HEK293 (cell line): ENCODE results near the gene SSU72.
A peak's percentile ranks its signal among the peaks of the same experiment; 100 is the strongest.
"Not testable (repeated sequence)": the region's sequence is repeated elsewhere in the genome, so short reads cannot be mapped to it uniquely, and the experiment has no call there.

Source experiments
- MYNN ChIP-seq: fragments of 450-650 bp; formaldehyde crosslinking; IDR thresholded peaks from 2 replicates; pipeline ENCODE4 v1.5.1; 2016; ENCODE audit warnings: missing biosample characterization, missing genetic modification characterization, borderline replicate concordance
- ZNF266 ChIP-seq: fragments of 450-650 bp; formaldehyde crosslinking; IDR thresholded peaks from 2 replicates; pipeline ENCODE4 v1.5.1; 2016; ENCODE audit warnings: missing biosample characterization, missing genetic modification characterization, low read depth
- ZNF394 ChIP-seq: fragments of 450-650 bp; formaldehyde crosslinking; IDR thresholded peaks from 2 replicates; pipeline ENCODE4 v1.5.1; 2016; ENCODE audit warnings: missing biosample characterization, missing genetic modification characterization, mild to moderate bottlenecking, moderate library complexity, borderline replicate concordance
- TF ChIP-seq, protein P1 (sequence below): fragments of 450-650 bp; formaldehyde crosslinking; IDR thresholded peaks from 2 replicates; pipeline ENCODE4 v1.5.1; 2016; ENCODE audit warnings: missing biosample characterization, missing genetic modification characterization

DNA sequence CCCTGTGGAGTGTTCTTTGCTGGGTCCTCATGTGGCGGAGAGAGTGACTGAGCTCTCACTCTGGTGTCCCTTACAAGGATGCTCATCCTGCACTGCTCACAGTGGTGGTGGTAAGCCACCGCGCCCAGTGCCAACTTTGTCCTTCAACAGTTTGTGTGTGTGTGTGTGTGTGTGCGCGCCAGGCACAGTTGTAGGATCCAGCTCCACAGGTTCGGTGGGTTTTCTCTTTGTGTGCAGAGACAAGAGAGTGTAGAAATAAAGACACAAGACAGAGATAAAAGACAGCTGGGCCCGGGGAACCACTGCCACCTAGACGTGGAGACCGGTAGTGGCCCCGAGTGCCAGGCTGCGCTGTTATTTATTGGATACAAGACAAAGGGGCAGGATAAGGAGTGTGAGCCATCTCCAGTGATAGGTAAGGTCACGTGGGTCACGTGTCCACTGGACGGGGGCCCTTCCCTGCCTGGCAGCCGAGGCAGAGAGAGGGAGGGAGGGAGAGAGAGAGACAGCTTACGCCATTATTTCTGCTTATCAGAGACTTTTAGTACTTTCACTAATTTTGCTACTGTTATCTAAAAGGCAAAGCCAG, 69.8 kb downstream of the SSU72 start:
- TF ChIP-seq ZNF394, ZNF266, MYNN (tag by site-specific recombination): not testable (repeated sequence)
- TF ChIP-seq, protein P1, sequence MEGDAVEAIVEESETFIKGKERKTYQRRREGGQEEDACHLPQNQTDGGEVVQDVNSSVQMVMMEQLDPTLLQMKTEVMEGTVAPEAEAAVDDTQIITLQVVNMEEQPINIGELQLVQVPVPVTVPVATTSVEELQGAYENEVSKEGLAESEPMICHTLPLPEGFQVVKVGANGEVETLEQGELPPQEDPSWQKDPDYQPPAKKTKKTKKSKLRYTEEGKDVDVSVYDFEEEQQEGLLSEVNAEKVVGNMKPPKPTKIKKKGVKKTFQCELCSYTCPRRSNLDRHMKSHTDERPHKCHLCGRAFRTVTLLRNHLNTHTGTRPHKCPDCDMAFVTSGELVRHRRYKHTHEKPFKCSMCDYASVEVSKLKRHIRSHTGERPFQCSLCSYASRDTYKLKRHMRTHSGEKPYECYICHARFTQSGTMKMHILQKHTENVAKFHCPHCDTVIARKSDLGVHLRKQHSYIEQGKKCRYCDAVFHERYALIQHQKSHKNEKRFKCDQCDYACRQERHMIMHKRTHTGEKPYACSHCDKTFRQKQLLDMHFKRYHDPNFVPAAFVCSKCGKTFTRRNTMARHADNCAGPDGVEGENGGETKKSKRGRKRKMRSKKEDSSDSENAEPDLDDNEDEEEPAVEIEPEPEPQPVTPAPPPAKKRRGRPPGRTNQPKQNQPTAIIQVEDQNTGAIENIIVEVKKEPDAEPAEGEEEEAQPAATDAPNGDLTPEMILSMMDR (tag by site-specific recombination) = peak; percentile 94
